HG03342 (cell line): Measurements from ENCODE around the gene LEF1.

Experiments used
- ATAC-seq: cut with Tn5 transposase; IDR thresholded peaks from one replicate; pipeline ENCODE4 v1.9.1; 2021; ENCODE audit warnings: mild to moderate bottlenecking, moderate library complexity; ENCODE audit not compliant: unreplicated experiment

The LEF1 gene

DNA sequence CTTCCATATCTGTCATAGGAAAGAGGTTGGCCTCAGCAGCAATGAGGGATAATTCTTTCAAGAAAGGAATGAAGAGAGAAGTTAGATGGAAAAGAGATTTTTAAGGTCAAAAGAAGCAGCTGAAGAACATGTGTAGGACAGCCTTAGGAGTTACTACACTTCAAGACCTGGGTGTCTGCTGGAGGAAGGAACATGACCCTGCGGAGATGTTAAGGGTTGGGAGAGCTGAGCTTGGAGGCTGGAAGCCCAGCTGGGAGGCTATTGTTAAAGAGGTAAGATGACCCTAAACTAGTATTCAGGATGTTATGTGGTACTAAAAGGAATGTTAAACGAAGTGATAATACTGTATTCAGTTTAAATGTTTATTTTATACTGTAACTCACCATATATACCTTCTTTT, 164.1 kb downstream of the LEF1 start:
- no peak for ATAC-seq

DNA sequence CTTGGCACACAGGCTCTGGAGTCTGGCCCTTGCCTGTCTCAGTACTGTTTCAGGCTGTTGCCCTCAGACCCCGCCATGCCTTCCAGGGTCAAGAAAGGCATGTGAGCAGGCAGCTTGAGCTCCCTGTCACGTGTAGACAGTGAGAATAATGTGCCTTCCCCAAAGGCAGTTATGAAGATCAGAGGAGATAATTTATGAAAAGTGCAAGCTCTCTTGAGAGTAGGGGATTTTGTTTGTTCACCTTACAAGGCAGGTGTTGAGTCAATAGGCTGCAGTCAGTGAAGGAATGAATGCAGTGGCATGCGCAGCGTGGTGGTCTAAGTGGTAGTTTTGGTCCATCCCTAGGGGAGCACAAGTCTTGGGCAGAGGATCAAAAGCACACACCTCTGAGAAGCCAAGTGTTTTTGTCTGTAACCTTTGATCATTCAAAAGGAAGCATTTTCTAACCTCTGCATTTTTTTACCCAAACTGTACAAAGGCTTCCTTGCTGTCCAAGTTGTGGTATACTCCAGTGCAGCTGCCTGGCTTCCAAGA, 164.7 kb downstream of the LEF1 start:
- no peak for ATAC-seq

- ATAC-seq = no peak
These were observed 167.1 kb downstream of the LEF1 start for GRCh38 chr4:108001540-108002135.

DNA sequence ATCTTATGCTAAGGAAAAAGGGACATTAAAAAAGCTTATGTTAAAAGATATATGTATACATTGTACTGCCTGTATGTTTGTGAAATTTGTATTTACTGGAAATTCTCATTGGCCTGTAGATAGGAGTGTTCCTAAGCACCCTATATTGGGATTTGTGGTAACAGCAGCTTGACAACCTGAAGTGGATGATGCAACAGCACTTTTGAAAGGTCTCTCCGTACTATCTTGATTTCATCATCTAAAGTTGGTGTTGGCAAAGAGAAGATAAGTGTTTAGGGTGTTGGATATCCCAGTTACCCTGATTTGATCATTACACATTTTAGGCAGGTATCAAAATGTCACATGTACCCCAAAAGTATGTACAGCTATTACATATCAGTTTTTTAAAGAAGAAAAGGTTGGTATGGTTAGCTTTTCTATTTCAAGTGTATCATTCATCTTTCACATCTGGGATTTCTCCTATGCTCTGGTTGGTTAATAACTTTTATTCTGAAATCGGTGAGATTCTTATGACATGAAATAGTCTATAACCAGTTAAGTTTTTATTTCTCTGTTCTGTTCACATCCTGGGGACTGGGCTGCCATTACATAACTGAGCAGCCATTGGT, 168.7 kb downstream of the LEF1 start:
- ATAC-seq = no peak

DNA sequence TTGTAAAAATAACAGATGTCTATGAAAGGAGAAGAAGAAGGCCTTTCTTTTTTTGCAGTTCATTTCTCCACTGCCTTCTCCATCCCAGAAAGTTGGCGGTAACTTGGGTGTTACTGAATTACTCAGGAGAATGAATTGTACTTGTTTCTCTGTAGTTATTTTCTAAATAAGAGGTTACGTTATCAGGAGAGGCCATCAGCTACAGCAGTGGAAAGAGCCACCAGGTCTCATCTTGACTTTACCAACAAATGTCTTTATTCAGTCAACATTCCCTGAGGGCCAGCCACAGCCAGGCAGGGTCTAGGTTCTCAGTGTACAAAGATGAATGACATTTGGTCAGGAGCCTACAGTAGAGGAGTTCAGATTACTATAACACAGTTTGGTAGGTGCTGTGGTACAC, 170.9 kb downstream of the LEF1 start:
- no peak for ATAC-seq
